IMR-90 (cell line): ENCODE results near the gene MINK1. TPM values are rescaled to one million over a fixed set of nuclear protein-coding genes. Genes with fewer than 3 reads are reported as not detected.

Source experiments
- ATAC-seq: fragments of 200-7000 bp; cut with Tn5 transposase; 2 replicates; pipeline ENCODE4 v1.9.1; 2020; ENCODE audit warnings: low read depth, mild to moderate bottlenecking, moderate library complexity
- BruUV-seq: library from RNA; stranded (reverse); fragments of 400-500 nt; replicated peaks from 2 replicates; lab custom pipeline; 2021; lab: Mats Ljungman, UMichigan
- CTCF ChIA-PET: fragments of 300-600 bp; formaldehyde crosslinking; extraction: SDS; loops from one replicate; lab custom pipeline; 2021; ENCODE audit warnings: antibody characterized with exemption; lab: Yijun Ruan, JAX
- POLR2A ChIA-PET: fragments of 300-600 bp; sonication (Branson Sonifier 250); formaldehyde crosslinking; loops from one replicate; lab custom pipeline; 2022; ENCODE audit warnings: antibody characterized with exemption; ENCODE audit not compliant: unreplicated experiment; lab: Charles Lee
- DNase-seq: peaks from one replicate; pipeline ENCODE4 v3.0.0; 2013
- H2AFZ ChIP-seq: replicated peaks from 2 replicates; pipeline ENCODE3; 2013; ENCODE audit warnings: low read length, mild to moderate bottlenecking; ENCODE audit not compliant: poor library complexity
- H2AK5ac ChIP-seq: 2 replicates; pipeline ENCODE4 v1.6.1; 2013; ENCODE audit warnings: low read depth, low read length, inconsistent platforms
- H2AK9ac ChIP-seq: replicated peaks from 2 replicates; pipeline ENCODE3; 2013; ENCODE audit warnings: mild to moderate bottlenecking, low read depth, low read length, moderate library complexity; ENCODE audit not compliant: poor library complexity
- H2BK120ac ChIP-seq: 2 replicates; pipeline ENCODE4 v1.6.1; 2013; ENCODE audit warnings: low read depth, low read length, inconsistent platforms
- H2BK15ac ChIP-seq: 3 replicates; pipeline ENCODE4 v1.6.1; 2013; ENCODE audit warnings: low read depth, low read length, inconsistent platforms
- H2BK20ac ChIP-seq: 2 replicates; pipeline ENCODE4 v1.6.1; 2013; ENCODE audit warnings: low read depth, mild to moderate bottlenecking, inconsistent platforms, low read length, moderate library complexity
- H2BK5ac ChIP-seq: 2 replicates; pipeline ENCODE4 v1.6.1; 2013; ENCODE audit warnings: mild to moderate bottlenecking, low read depth, low read length, inconsistent platforms; ENCODE audit not compliant: poor library complexity, severe bottlenecking
- H3K14ac ChIP-seq: replicated peaks from 2 replicates; pipeline ENCODE4 v1.6.1; 2013; ENCODE audit warnings: low read depth, low read length, inconsistent platforms
- H3K18ac ChIP-seq: 2 replicates; pipeline ENCODE4 v1.6.1; 2013; ENCODE audit warnings: low read depth, low read length, control low read depth
- H3K23ac ChIP-seq: 2 replicates; pipeline ENCODE4 v1.6.1; 2013; ENCODE audit warnings: low read depth, low read length, inconsistent platforms
- H3K27ac ChIP-seq: 2 replicates; pipeline ENCODE4 v1.5.1; 2013; ENCODE audit warnings: mild to moderate bottlenecking, control low read depth, low read length; ENCODE audit not compliant: insufficient read depth
- H3K27me3 ChIP-seq: 2 replicates; pipeline ENCODE4 v1.6.1; 2013; ENCODE audit warnings: low read length; ENCODE audit not compliant: control insufficient read depth, insufficient read depth
- H3K36me3 ChIP-seq: 2 replicates; pipeline ENCODE4 v1.6.1; 2013; ENCODE audit warnings: low read length, mixed read lengths; ENCODE audit not compliant: control insufficient read depth, insufficient read depth
- H3K4ac ChIP-seq: 2 replicates; pipeline ENCODE4 v1.6.1; 2013; ENCODE audit warnings: low read depth, low read length, inconsistent platforms
- H3K4me1 ChIP-seq: 2 replicates; pipeline ENCODE4 v1.6.1; 2013; ENCODE audit warnings: low read length, mixed read lengths; ENCODE audit not compliant: control insufficient read depth, insufficient read depth
- H3K4me2 ChIP-seq: 2 replicates; pipeline ENCODE4 v1.6.1; 2013; ENCODE audit warnings: low read depth, mild to moderate bottlenecking, control low read depth, low read length, moderate library complexity
- H3K4me3 ChIP-seq: 2 replicates; pipeline ENCODE4 v1.5.1; 2013; ENCODE audit warnings: low read depth, mild to moderate bottlenecking, control low read depth, low read length, moderate library complexity; ENCODE audit not compliant: insufficient read depth
- H3K56ac ChIP-seq: 2 replicates; pipeline ENCODE4 v1.6.1; 2013; ENCODE audit warnings: low read length, inconsistent platforms; ENCODE audit not compliant: insufficient read depth; ENCODE audit errors: extremely low read depth
- H3K79me1 ChIP-seq, 2 experiments: 2 replicates each; pipeline ENCODE4 v1.6.1; 2013; ENCODE audit warnings: low read length in 2 of 2, inconsistent platforms in 1 of 2, low read depth in 1 of 2
- H3K9ac ChIP-seq: 2 replicates; pipeline ENCODE4 v1.6.1; 2013; ENCODE audit warnings: low read depth, low read length, control low read depth
- H3K9me1 ChIP-seq: 2 replicates; pipeline ENCODE4 v1.6.1; 2013; ENCODE audit warnings: low read length, inconsistent platforms; ENCODE audit not compliant: insufficient read depth
- H3K9me3 ChIP-seq: 2 replicates; pipeline ENCODE4 v1.6.1; 2013; ENCODE audit warnings: low read length; ENCODE audit not compliant: control insufficient read depth, insufficient read depth
- H4K20me1 ChIP-seq: 2 replicates; pipeline ENCODE4 v1.6.1; 2013; ENCODE audit warnings: low read length, inconsistent platforms; ENCODE audit not compliant: insufficient read depth
- H4K5ac ChIP-seq: 2 replicates; pipeline ENCODE4 v1.6.1; 2013; ENCODE audit warnings: mild to moderate bottlenecking, low read depth, low read length, control low read depth
- H4K8ac ChIP-seq, 2 experiments: 2 replicates each; pipeline ENCODE4 v1.6.1; 2013; ENCODE audit warnings: low read depth in 2 of 2, low read length in 2 of 2, control low read depth in 1 of 2, inconsistent platforms in 1 of 2
- H4K91ac ChIP-seq: 2 replicates; pipeline ENCODE4 v1.6.1; 2013; ENCODE audit warnings: low read depth, low read length, inconsistent platforms; ENCODE audit not compliant: insufficient read depth
- BHLHE40 ChIP-seq: fragments of 150-350 bp; IDR thresholded peaks from 2 replicates; pipeline ENCODE4 v1.6.1; 2016; ENCODE audit warnings: mild to moderate bottlenecking, low read depth, low read length
- CEBPB ChIP-seq: IDR thresholded peaks from 2 replicates; pipeline ENCODE4 v1.6.1; 2012; ENCODE audit warnings: low read depth, low read length, improper control_type of control experiment
- POLR2A ChIP-seq: IDR thresholded peaks from 2 replicates; pipeline ENCODE4 v1.6.1; 2012; ENCODE audit warnings: mild to moderate bottlenecking, low read depth, low read length
- RAD21 ChIP-seq: IDR thresholded peaks from 2 replicates; pipeline ENCODE4 v1.6.1; 2012; ENCODE audit warnings: low read length, improper control_type of control experiment
- RCOR1 ChIP-seq: IDR thresholded peaks from 2 replicates; pipeline ENCODE4 v1.6.1; 2012; ENCODE audit warnings: mild to moderate bottlenecking, low read length, improper control_type of control experiment; ENCODE audit not compliant: insufficient replicate concordance
- RFX5 ChIP-seq: IDR thresholded peaks from 2 replicates; pipeline ENCODE4 v1.8.0; 2012; ENCODE audit warnings: low read depth, mild to moderate bottlenecking, low read length, moderate library complexity
- WGBS, 2 experiments: methylation state at CpG; one replicate each; pipeline versions ENCODE4 v1.1.5 to v1.1.7; 2013; ENCODE audit warnings: missing lambda C conversion rate in 2 of 2; ENCODE audit not compliant: insufficient read length in 1 of 2; ENCODE audit errors: extremely low coverage in 2 of 2; 5-methylcytosine and 5-hydroxymethylcytosine counted together
- dilution Hi-C: fragments of 300-500 bp; cut with HindIII; formaldehyde crosslinking; loops from one replicate; pipeline ENCODE4 v1.14.3; 2018; ENCODE audit warnings: low sequenced_read_pairs; ENCODE audit not compliant: unreplicated experiment
- in situ Hi-C: fragments of 300-500 bp; cut with MboI; formaldehyde crosslinking; loops from 3 replicates; pipeline ENCODE4 v1.14.3; 2019; ENCODE audit warnings: low sequenced_read_pairs, inconsistent platforms, mixed read lengths
- intact Hi-C: fragments of 100-400 bp; cut with micrococcal nuclease; formaldehyde crosslinking; loops from 2 replicates; pipeline ENCODE4 v1.10.0; 2022
- polyA plus RNA-seq, 3 experiments: library from polyadenylated mRNA; depleted of rRNA; stranded (reverse); fragments of >200 nt; gene quantifications; 2 replicates each; pipeline ENCODE4 v1.2.3, GENCODE V29; 2012; ENCODE audit warnings: low replicate concordance in 1 of 3
- total RNA-seq: library from RNA; depleted of rRNA; stranded (reverse); fragments of >200 nt; gene quantifications from 2 replicates; pipeline ENCODE4 v1.2.3, GENCODE V29; 2012
- TF ChIP-seq, protein P1 (sequence below): fragments of 150-350 bp; IDR thresholded peaks from 2 replicates; pipeline ENCODE4 v1.6.1; 2017; ENCODE audit warnings: mild to moderate bottlenecking, antibody characterized with exemption, low read length, low read depth
- TF ChIP-seq, protein P2 (sequence below): fragments of 150-350 bp; IDR thresholded peaks from 2 replicates; pipeline ENCODE4 v1.6.1; 2016; ENCODE audit warnings: low read depth, mild to moderate bottlenecking, low read length, moderate library complexity, borderline replicate concordance
- TF ChIP-seq, protein P3 (sequence below): conservative IDR thresholded peaks from 2 replicates; pipeline ENCODE4 v1.5.1; 2012; ENCODE audit warnings: mild to moderate bottlenecking, low read depth, low read length, improper control_type of control experiment

The MINK1 gene
- total and polyA plus RNA-seq, 2 of the 4 experiments (the other 2 are of a cell fraction), result 12.2 to 40.9 TPM

- TF ChIP-seq CEBPB (no peak), POLR2A (no peak), RAD21 (no peak), RCOR1 (no peak), RFX5 (no peak), BHLHE40 (no peak)
- TF ChIP-seq, protein P1, sequence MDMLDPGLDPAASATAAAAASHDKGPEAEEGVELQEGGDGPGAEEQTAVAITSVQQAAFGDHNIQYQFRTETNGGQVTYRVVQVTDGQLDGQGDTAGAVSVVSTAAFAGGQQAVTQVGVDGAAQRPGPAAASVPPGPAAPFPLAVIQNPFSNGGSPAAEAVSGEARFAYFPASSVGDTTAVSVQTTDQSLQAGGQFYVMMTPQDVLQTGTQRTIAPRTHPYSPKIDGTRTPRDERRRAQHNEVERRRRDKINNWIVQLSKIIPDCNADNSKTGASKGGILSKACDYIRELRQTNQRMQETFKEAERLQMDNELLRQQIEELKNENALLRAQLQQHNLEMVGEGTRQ, result no peak
- TF ChIP-seq, protein P2, sequence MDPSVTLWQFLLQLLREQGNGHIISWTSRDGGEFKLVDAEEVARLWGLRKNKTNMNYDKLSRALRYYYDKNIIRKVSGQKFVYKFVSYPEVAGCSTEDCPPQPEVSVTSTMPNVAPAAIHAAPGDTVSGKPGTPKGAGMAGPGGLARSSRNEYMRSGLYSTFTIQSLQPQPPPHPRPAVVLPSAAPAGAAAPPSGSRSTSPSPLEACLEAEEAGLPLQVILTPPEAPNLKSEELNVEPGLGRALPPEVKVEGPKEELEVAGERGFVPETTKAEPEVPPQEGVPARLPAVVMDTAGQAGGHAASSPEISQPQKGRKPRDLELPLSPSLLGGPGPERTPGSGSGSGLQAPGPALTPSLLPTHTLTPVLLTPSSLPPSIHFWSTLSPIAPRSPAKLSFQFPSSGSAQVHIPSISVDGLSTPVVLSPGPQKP, result no peak
- TF ChIP-seq, protein P3, sequence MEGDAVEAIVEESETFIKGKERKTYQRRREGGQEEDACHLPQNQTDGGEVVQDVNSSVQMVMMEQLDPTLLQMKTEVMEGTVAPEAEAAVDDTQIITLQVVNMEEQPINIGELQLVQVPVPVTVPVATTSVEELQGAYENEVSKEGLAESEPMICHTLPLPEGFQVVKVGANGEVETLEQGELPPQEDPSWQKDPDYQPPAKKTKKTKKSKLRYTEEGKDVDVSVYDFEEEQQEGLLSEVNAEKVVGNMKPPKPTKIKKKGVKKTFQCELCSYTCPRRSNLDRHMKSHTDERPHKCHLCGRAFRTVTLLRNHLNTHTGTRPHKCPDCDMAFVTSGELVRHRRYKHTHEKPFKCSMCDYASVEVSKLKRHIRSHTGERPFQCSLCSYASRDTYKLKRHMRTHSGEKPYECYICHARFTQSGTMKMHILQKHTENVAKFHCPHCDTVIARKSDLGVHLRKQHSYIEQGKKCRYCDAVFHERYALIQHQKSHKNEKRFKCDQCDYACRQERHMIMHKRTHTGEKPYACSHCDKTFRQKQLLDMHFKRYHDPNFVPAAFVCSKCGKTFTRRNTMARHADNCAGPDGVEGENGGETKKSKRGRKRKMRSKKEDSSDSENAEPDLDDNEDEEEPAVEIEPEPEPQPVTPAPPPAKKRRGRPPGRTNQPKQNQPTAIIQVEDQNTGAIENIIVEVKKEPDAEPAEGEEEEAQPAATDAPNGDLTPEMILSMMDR, result no peak
- Histone ChIP-seq H2BK20ac (no peak overlapping the region), H3K4me2 (no peak overlapping the region; the same call in 1 of the 2 replicates), H3K27ac (no peak overlapping the region), H2AK5ac (no peak overlapping the region), H3K4me3 (no peak overlapping the region), H4K8ac (no peak overlapping the region), H2AFZ (no peak overlapping the region), H3K18ac (no peak overlapping the region), H2AK9ac (no peak overlapping the region), H3K79me1 (peaks cover 17 to 42% of the 10 kb centered on the region in 2 experiments; a peak in 3 of 4 replicates), H4K91ac (no peak overlapping the region), H2BK120ac (no peak overlapping the region), H3K27me3 (no peaks in the 10 kb centered on the region), H2BK15ac (no peak overlapping the region), H3K9me3 (no peaks in the 10 kb centered on the region), H3K36me3 (peaks cover 26% of the 10 kb centered on the region), H3K23ac (no peak overlapping the region), H3K4me1 (peaks cover 14% of the 10 kb centered on the region), H2BK5ac (no peak overlapping the region), H3K4ac (no peak overlapping the region), H3K14ac (no peak overlapping the region), H4K20me1 (peaks cover 19% of the 10 kb centered on the region; the same call in 1 of the 2 replicates), H3K9me1 (peaks cover 17% of the 10 kb centered on the region), H4K5ac (no peak overlapping the region), H3K9ac (no peak overlapping the region), H3K56ac (no peak overlapping the region)
- dilution Hi-C loops (no loop called here), intact Hi-C loops (no loop called here), in situ Hi-C loops (no loop called here)
- no TSS peak for BruUV-seq
- DNase-seq (no peak), ATAC-seq (no peak)
- ChIA-PET POLR2A (no interaction called here), CTCF (no interaction called here)
- no CpG with 5 or more reads among the region's 11 CpGs for WGBS, 2 experiments
Observed at GRCh38 chr17:4938069-4938491, 104.9 kb downstream of the MINK1 start.
